ENCODE data around the gene LBH.

DNA sequence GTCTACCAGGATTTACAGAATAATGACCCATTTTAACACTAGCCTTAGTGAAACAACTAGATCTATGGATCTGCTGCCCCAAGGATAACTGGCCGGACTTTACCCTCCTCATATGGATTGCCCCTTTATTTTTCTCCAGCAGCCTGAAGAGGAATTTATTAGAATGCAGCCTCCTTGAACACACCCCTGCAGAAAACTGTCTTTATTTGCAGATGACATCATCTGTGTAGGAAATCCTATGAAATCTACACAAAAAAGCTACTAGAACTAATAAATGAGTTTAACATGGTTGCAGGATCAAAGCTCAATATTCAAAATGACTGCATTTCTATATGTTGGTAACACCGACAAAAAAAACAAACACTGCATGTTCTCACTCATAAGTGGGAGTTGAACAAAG lies 29.6 kb downstream of the LBH start:
- TF ChIP-seq CTCF (conservative IDR thresholded peaks at IDR 0.05) = no peak
- no peak for TF ChIP-seq ZFX (IDR thresholded peaks at IDR 0.05)

Measured in C4-2B (cell line).